Measurements from ENCODE around the gene LAMC1.

DNA sequence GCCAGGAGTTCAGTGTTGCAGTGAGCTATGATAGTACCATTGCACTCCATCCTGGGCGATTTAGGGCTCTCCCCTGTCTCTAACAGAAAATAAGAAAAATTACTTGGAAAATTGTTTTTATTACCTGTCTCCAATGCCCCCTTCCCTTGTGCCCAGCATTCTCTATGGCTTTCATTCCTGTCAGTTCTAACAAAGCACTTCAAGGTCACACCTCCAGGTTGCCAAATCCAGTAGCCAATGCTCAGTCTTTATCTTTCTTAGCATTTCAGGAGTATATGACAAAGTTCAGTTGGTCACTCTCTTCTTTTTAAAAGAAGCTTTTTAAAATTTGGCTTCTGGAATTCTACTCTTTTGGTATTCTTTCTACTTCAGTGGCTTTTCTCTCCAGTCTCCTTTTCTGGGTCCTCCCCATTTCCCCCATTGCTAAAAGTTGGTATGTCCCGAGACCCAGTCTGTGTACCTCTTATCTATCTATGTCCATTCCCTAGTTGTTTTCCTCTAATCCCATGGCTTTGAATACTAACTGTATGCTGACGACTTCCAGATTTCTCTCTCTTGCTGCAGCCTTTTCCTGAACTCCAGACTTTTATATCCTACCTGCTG lies 69.9 kb downstream of the LAMC1 start:
- TF ChIP-seq POLR2A (IDR thresholded peaks at IDR 0.05; ENCODE audit: low read depth, low read length) (no peak), POLR2AphosphoS5 (IDR thresholded peaks at IDR 0.05; ENCODE audit: low read depth, low read length) (no peak), TAF1 (IDR thresholded peaks at IDR 0.05; ENCODE audit: borderline replicate concordance, low read depth, low read length) (no peak)

Measured in GM12892 (cell line).